ENCODE measurements around the gene ALDH3A2.
"Not testable (repeated sequence)": the region's sequence is repeated elsewhere in the genome, so short reads cannot be mapped to it uniquely, and the experiment has no call there.

DNA sequence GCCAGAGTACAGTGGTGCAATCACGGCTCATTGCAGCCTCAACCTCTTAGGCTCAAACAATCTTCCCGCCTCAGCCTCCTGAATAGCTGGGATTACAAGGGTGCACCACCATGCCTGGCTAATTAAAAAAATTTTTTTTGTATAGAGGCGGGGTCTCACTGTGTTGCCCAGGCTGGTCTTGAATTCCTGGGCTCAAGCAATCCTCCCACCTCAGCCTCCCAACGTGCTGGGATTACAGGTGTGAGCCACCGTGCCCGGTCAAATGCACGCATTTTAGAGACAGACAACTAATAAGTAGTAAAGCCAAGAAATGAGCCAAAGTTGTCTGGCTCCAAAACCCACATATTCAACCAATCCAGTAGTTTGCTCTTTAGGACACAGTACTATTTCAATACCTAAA is 21.1 kb downstream of the ALDH3A2 start:
- not testable (repeated sequence) for TF ChIP-seq EZH2 (IDR thresholded peaks at IDR 0.05; ENCODE audit: insufficient read depth, poor library complexity, severe bottlenecking); EZH2phosphoT487 (IDR thresholded peaks at IDR 0.05; ENCODE audit: insufficient read depth, low read depth)

Data from GM23248 (cell line).